NB4 (cell line): ENCODE measurements around the gene ENAH.

Experiments
- DNase-seq: peaks from one replicate; pipeline ENCODE4 v3.0.0; 2010; ENCODE audit warnings: low read depth
- H3K4me3 ChIP-seq: one replicate; pipeline ENCODE4 v1.5.1; 2011; ENCODE audit warnings: mild to moderate bottlenecking, low read depth, low read length, moderate library complexity
- MYC ChIP-seq: IDR thresholded peaks from 2 replicates; pipeline ENCODE4 v1.6.1; 2011; ENCODE audit warnings: low read depth, low read length
- POLR2A ChIP-seq: IDR thresholded peaks from 2 replicates; pipeline ENCODE4 v1.6.1; 2011; ENCODE audit warnings: mild to moderate bottlenecking; ENCODE audit not compliant: insufficient read length; ENCODE audit errors: extremely low read depth
- TF ChIP-seq, protein P1 (sequence below): IDR thresholded peaks from 2 replicates; pipeline ENCODE4 v1.6.1; 2011; ENCODE audit warnings: low read depth, low read length
- TF ChIP-seq, protein P2 (sequence below): IDR thresholded peaks from one replicate; pipeline ENCODE4 v1.5.1; 2012; ENCODE audit warnings: low read depth, low read length

Gene ENAH

DNA sequence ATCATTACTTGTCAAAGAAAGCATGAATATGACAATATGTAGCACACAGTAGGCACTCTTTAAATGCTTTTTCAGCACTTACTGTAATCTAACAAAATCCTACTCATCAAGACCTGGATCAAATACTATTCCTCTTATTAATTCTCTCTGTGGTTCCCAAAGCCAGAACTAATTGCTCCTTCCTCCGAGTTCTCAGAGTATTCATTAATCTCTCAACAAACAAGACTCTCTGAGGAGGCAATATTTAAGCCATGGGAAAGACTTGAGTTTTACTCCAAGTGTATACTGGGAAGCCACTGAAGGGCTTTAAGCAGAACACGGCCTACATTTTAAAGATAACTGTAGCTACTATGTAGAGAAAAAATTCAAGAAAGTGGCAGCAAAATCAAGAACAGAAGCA is 79.7 kb downstream of the ENAH start:
- no peak overlapping the region for H3K4me3 ChIP-seq
- TF ChIP-seq POLR2A, result no peak
- TF ChIP-seq, protein P1, sequence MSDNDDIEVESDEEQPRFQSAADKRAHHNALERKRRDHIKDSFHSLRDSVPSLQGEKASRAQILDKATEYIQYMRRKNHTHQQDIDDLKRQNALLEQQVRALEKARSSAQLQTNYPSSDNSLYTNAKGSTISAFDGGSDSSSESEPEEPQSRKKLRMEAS, result no peak
- no peak for TF ChIP-seq MYC
- TF ChIP-seq, protein P2, sequence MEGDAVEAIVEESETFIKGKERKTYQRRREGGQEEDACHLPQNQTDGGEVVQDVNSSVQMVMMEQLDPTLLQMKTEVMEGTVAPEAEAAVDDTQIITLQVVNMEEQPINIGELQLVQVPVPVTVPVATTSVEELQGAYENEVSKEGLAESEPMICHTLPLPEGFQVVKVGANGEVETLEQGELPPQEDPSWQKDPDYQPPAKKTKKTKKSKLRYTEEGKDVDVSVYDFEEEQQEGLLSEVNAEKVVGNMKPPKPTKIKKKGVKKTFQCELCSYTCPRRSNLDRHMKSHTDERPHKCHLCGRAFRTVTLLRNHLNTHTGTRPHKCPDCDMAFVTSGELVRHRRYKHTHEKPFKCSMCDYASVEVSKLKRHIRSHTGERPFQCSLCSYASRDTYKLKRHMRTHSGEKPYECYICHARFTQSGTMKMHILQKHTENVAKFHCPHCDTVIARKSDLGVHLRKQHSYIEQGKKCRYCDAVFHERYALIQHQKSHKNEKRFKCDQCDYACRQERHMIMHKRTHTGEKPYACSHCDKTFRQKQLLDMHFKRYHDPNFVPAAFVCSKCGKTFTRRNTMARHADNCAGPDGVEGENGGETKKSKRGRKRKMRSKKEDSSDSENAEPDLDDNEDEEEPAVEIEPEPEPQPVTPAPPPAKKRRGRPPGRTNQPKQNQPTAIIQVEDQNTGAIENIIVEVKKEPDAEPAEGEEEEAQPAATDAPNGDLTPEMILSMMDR, result no peak
- no peak for DNase-seq

DNA sequence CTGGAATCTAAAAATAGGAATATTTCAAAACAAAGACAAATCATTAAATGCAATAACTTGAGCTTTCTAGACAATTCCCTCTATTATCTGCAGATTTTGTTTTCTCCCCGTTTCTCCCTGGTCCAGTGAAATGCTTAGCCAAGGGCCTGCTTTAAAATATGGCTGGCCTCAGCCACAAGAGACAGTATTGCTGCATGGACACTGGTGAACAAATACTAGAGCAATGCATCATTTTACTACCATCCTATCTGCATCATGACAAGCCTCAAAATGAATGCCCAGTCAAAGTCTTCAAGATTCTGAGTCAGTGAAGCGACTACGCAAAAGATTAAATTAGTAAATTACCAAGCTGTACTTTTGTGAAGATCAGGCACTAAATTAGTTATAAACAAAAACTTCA is 80.5 kb downstream of the ENAH start:
- H3K4me3 ChIP-seq, result no peak overlapping the region
- no peak for DNase-seq

DNA sequence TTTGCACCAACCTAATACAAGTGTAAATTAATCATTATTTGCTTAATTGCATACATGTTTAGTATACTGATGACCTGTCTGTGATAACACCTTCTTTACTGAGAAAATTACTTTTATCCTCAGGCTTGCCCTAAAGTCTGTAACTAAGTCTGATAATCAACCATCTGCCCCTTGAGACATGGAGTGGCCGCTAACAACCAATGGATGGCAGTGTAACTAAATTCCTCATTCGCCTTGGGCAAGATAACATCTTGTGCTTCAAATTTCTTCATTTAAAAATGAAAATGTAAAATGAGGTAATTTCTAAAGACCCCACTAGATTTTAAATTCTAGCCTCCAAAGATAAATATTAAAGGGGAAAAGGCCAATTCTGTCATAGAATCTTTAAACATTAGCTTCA is 85.1 kb downstream of the ENAH start:
- TF ChIP-seq MYC, result no peak
- TF ChIP-seq, protein P2, result no peak
- TF ChIP-seq, protein P1, result no peak
- no peak for TF ChIP-seq POLR2A
- no peak overlapping the region for H3K4me3 ChIP-seq
- peak; percentile 13 for DNase-seq

More for the DNA sequence above, 80.5 kb downstream of the ENAH start:
- TF ChIP-seq, protein P2, result no peak
- TF ChIP-seq, protein P1, result no peak
- TF ChIP-seq POLR2A (no peak), MYC (no peak)

DNA sequence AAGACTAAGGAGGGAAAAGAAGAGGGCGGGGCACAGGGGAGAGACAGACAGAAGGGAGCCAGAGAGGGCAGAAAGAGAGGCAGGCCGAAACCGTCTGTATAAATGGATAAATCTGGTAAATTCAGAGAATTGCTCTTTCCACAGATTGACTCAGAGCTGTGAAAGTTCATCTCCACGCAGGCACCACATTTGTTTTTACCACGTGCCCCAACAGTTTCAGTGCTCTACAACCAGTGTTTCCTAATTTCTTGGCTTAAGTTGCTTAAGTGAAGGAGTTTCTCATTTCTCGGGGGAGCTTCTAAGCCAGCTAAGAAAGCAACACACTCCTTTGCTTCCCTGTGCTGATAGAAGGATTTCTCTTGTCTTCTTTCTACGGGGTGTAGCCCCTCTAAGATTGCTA is 87.1 kb downstream of the ENAH start:
- H3K4me3 ChIP-seq, result no peak overlapping the region
- peak; percentile 71 for DNase-seq
- TF ChIP-seq POLR2A (no peak), MYC (peak; percentile 62)
- TF ChIP-seq, protein P2, result no peak
- TF ChIP-seq, protein P1, result peak; percentile 84

DNA sequence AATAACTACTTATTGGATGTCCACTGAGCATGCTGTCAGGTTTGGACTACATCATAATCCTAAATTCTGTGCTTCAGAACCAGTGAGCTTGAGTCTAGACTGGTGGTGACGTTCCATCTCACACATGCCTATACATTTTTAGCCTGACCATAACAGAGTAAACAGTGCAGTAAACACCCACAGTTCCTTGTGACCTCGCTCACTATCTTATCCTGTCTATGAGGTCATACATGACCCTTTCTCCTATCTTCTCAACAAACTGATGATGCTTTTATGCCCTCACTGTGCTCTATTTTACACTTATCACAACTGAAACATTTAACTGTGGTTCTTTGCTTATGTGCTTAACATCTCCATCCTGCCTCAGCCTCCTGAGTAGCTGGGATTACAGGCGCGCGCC is 91.2 kb downstream of the ENAH start:
- TF ChIP-seq MYC (no peak), POLR2A (no peak)
- TF ChIP-seq, protein P1, result no peak
- TF ChIP-seq, protein P2, result no peak
- H3K4me3 ChIP-seq, result no peak overlapping the region
- no peak for DNase-seq

DNA sequence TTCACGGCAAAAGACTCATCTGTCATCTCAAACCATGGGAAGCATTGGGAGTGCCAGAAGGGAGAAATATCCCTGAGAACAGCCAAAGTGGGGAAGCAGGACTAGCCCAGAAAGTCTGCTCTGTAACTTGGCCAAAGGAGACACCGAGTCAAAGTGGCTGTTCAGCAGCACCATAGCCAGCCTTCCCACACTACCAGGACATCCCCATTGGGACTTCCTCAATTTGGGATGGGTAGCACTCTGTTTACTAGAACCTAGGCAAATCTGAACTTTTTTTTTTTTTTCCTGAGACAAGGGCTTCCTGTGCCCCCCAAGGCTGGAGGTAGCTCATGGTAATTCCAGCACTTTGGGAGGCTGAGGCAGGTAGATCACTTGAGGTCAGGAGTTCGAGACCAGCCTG is 93.0 kb downstream of the ENAH start:
- H3K4me3 ChIP-seq, result no peak overlapping the region
- TF ChIP-seq POLR2A (no peak), MYC (no peak)
- TF ChIP-seq, protein P1, result no peak
- TF ChIP-seq, protein P2, result no peak
- DNase-seq, result no peak
